H1 (cell line): ENCODE results near the gene KIF25. TPM values are rescaled to one million over a fixed set of nuclear protein-coding genes. Genes with fewer than 3 reads are reported as not detected.

ENCODE experiments used
- CTCF ChIA-PET: fragments of 300-600 bp; sonication (Branson Sonifier 250); formaldehyde crosslinking; loops from one replicate; lab custom pipeline; 2021; ENCODE audit not compliant: partially characterized antibody; lab: Charles Lee
- POLR2A ChIA-PET: fragments of 300-600 bp; sonication (Branson Sonifier 250); formaldehyde crosslinking; loops from one replicate; lab custom pipeline; 2021; ENCODE audit warnings: inconsistent platforms; ENCODE audit not compliant: partially characterized antibody; lab: Charles Lee
- DNase-seq, 2 experiments: peaks; one replicate each; pipeline versions ENCODE4 v3.0.0 to v3.0.0-alpha.2; 2010 to 2022; ENCODE audit warnings: low spot score in 2 of 2, low read depth in 1 of 2, mixed read lengths in 1 of 2
- FAIRE-seq: peaks from 2 replicates; lab custom pipeline; 2011; peaks lifted over from hg19 to GRCh38; lab: Jason Lieb, UNC
- H2AFZ ChIP-seq: 2 replicates; pipeline ENCODE4 v1.8.1; 2012; ENCODE audit warnings: low read length, inconsistent platforms
- H2AK5ac ChIP-seq: 2 replicates; pipeline ENCODE4 v1.6.1; 2013; ENCODE audit warnings: low read depth, low read length
- H2BK120ac ChIP-seq: replicated peaks from 2 replicates; pipeline ENCODE3; 2013; ENCODE audit warnings: low read depth, low read length, inconsistent platforms
- H2BK12ac ChIP-seq: 2 replicates; pipeline ENCODE4 v1.6.1; 2013; ENCODE audit warnings: low read depth, low read length
- H2BK15ac ChIP-seq: 2 replicates; pipeline ENCODE4 v1.6.1; 2013; ENCODE audit warnings: low read length
- H2BK20ac ChIP-seq: 2 replicates; pipeline ENCODE4 v1.6.1; 2013; ENCODE audit warnings: low read length
- H2BK5ac ChIP-seq: 2 replicates; pipeline ENCODE4 v1.6.1; 2013; ENCODE audit warnings: low read depth, low read length
- H3K14ac ChIP-seq: 2 replicates; pipeline ENCODE4 v1.6.1; 2013; ENCODE audit warnings: inconsistent platforms; ENCODE audit not compliant: insufficient read length
- H3K18ac ChIP-seq: 2 replicates; pipeline ENCODE4 v1.6.1; 2013; ENCODE audit warnings: low read length; ENCODE audit errors: extremely low read depth
- H3K23ac ChIP-seq: 2 replicates; pipeline ENCODE4 v1.6.1; 2013; ENCODE audit warnings: inconsistent platforms; ENCODE audit not compliant: insufficient read length
- H3K23me2 ChIP-seq: 2 replicates; pipeline ENCODE4 v1.6.1; 2013; ENCODE audit warnings: low read depth, low read length
- H3K27ac ChIP-seq: 2 replicates; pipeline ENCODE4 v1.6.1; 2011; ENCODE audit warnings: low read depth, low read length, inconsistent platforms
- H3K27me3 ChIP-seq, 4 experiments: replicated peaks in 1 of 4; 1 replicate in 1 of 4; 2 replicates in 3 of 4; pipeline versions ENCODE4 v1.6.1 to v1.8.1; 2011 to 2013; ENCODE audit warnings: low read length in 3 of 4, mild to moderate bottlenecking in 3 of 4, inconsistent platforms in 2 of 4, mixed read lengths in 2 of 4, moderate library complexity in 1 of 4; ENCODE audit not compliant: control insufficient read depth in 3 of 4, insufficient read depth in 3 of 4; ENCODE audit errors: extremely low read depth in 1 of 4
- H3K36me3 ChIP-seq, 4 experiments: 2 replicates each; pipeline versions ENCODE4 v1.6.1 to v1.8.1; 2011 to 2013; ENCODE audit warnings: mild to moderate bottlenecking in 4 of 4, low read length in 3 of 4, moderate library complexity in 2 of 4, control low read depth in 1 of 4, inconsistent platforms in 1 of 4; ENCODE audit not compliant: insufficient read depth in 4 of 4, control insufficient read depth in 2 of 4
- H3K4ac ChIP-seq: replicated peaks from 2 replicates; pipeline ENCODE3; 2013; ENCODE audit warnings: low read length, low read depth, mixed read lengths, inconsistent platforms; ENCODE audit not compliant: insufficient read length
- H3K4me1 ChIP-seq, 4 experiments: replicated peaks in 1 of 4; 1 replicate in 1 of 4; 2 replicates in 3 of 4; pipeline versions ENCODE4 v1.6.1 to v1.8.1; 2011 to 2013; ENCODE audit warnings: low read length in 3 of 4, inconsistent platforms in 2 of 4, mixed read lengths in 1 of 4; ENCODE audit not compliant: insufficient read depth in 4 of 4, control insufficient read depth in 3 of 4
- H3K4me2 ChIP-seq, 2 experiments: 2 replicates each; pipeline versions ENCODE4 v1.6.1 to v1.8.1; 2011 to 2013; ENCODE audit warnings: low read depth in 2 of 2, low read length in 2 of 2, control low read depth in 1 of 2, inconsistent platforms in 1 of 2, mild to moderate bottlenecking in 1 of 2; ENCODE audit not compliant: insufficient read depth in 1 of 2
- H3K4me3 ChIP-seq, 4 experiments: fragments of 200-600, 300-600 bp in 1 of 4; sonication (generic), shearing (Covaris generic), sonication (Bioruptor Twin) in 1 of 4; 2 replicates each; pipeline versions ENCODE4 v1.5.1 to v1.8.1; 2011 to 2016; ENCODE audit warnings: low read length in 4 of 4, low read depth in 3 of 4, control low read depth in 2 of 4, inconsistent platforms in 2 of 4, mild to moderate bottlenecking in 2 of 4, mixed read lengths in 1 of 4, moderate library complexity in 1 of 4; ENCODE audit not compliant: insufficient read depth in 2 of 4; ENCODE audit errors: extremely low read depth in 1 of 4
- H3K56ac ChIP-seq: replicated peaks from 2 replicates; pipeline ENCODE3; 2013; ENCODE audit warnings: low read depth, mild to moderate bottlenecking, mixed read lengths, low read length, inconsistent platforms; ENCODE audit not compliant: insufficient read length
- H3K79me1 ChIP-seq: 2 replicates; pipeline ENCODE4 v1.6.1; 2013; ENCODE audit warnings: low read depth, low read length, control low read depth
- H3K79me2 ChIP-seq, 2 experiments: 2 replicates each; pipeline versions ENCODE4 v1.6.1 to v1.8.1; 2012 to 2013; ENCODE audit warnings: low read length in 2 of 2, mild to moderate bottlenecking in 2 of 2, inconsistent platforms in 1 of 2; ENCODE audit not compliant: insufficient read depth in 2 of 2, control insufficient read depth in 1 of 2
- H3K9ac ChIP-seq, 4 experiments: replicated peaks in 1 of 4; 1 replicate in 1 of 4; 2 replicates in 3 of 4; pipeline versions ENCODE4 v1.6.1 to v1.8.1; 2011 to 2013; ENCODE audit warnings: low read depth in 3 of 4, low read length in 3 of 4, control low read depth in 2 of 4, mild to moderate bottlenecking in 2 of 4, moderate library complexity in 2 of 4, inconsistent platforms in 1 of 4; ENCODE audit errors: extremely low read depth in 1 of 4
- H3K9me3 ChIP-seq, 2 experiments: 2 replicates each; pipeline versions ENCODE4 v1.6.1 to v1.8.1; 2012 to 2013; ENCODE audit warnings: mild to moderate bottlenecking in 2 of 2, moderate library complexity in 2 of 2, control low read depth in 1 of 2, inconsistent platforms in 1 of 2, low read depth in 1 of 2, low read length in 1 of 2, mixed read lengths in 1 of 2; ENCODE audit not compliant: insufficient read depth in 2 of 2
- H4K20me1 ChIP-seq, 2 experiments: replicated peaks in 1 of 2; 2 replicates each; pipeline versions ENCODE3 to v1.8.1; 2011 to 2013; ENCODE audit warnings: inconsistent platforms in 2 of 2, low read length in 2 of 2, mild to moderate bottlenecking in 1 of 2; ENCODE audit not compliant: insufficient read depth in 2 of 2, control insufficient read depth in 1 of 2
- H4K5ac ChIP-seq: 2 replicates; pipeline ENCODE4 v1.6.1; 2013; ENCODE audit warnings: low read length, low read depth, mixed read lengths, inconsistent platforms; ENCODE audit not compliant: insufficient read length
- H4K8ac ChIP-seq: 2 replicates; pipeline ENCODE4 v1.8.0; 2013; ENCODE audit warnings: mild to moderate bottlenecking, moderate library complexity, low read length, inconsistent platforms; ENCODE audit not compliant: insufficient read depth; ENCODE audit errors: extremely low read depth
- H4K91ac ChIP-seq: replicated peaks from 2 replicates; pipeline ENCODE3; 2013; ENCODE audit warnings: low read length, mixed read lengths, inconsistent platforms; ENCODE audit not compliant: insufficient read length
- BRCA1 ChIP-seq: IDR thresholded peaks from 2 replicates; pipeline ENCODE4 v1.6.1; 2012; ENCODE audit warnings: low read depth, low read length, improper control_type of control experiment
- CEBPB ChIP-seq: IDR thresholded peaks from 2 replicates; pipeline ENCODE4 v1.6.1; 2012; ENCODE audit warnings: low read depth, low read length
- CHD2 ChIP-seq: IDR thresholded peaks from 2 replicates; pipeline ENCODE4 v1.6.1; 2012; ENCODE audit warnings: low read length, improper control_type of control experiment
- CTCF ChIP-seq, 3 experiments: IDR thresholded peaks; 1 replicate in 2 of 3; 2 replicates in 1 of 3; pipeline versions ENCODE4 v1.5.1 to v1.6.1; 2011; ENCODE audit warnings: low read length in 3 of 3, mild to moderate bottlenecking in 3 of 3, inconsistent platforms in 2 of 3, low read depth in 1 of 3, moderate library complexity in 1 of 3; ENCODE audit not compliant: insufficient read depth in 1 of 3; ENCODE audit errors: control extremely low read depth in 1 of 3
- EP300 ChIP-seq, 2 experiments: IDR thresholded peaks; 1 replicate in 1 of 2; 2 replicates in 1 of 2; pipeline ENCODE4 v1.6.1; 2011 to 2012; ENCODE audit warnings: low read depth in 2 of 2, low read length in 2 of 2, mild to moderate bottlenecking in 2 of 2, borderline replicate concordance in 1 of 2, inconsistent platforms in 1 of 2, moderate library complexity in 1 of 2
- HDAC6 ChIP-seq: IDR thresholded peaks from one replicate; pipeline ENCODE4 v1.7.1; 2012; ENCODE audit warnings: low read depth, mild to moderate bottlenecking, inconsistent platforms, low read length, moderate library complexity
- JUND ChIP-seq: IDR thresholded peaks from 2 replicates; pipeline ENCODE4 v1.6.1; 2011; ENCODE audit warnings: mild to moderate bottlenecking, improper control_type of control experiment, low read length
- POU5F1 ChIP-seq: IDR thresholded peaks from 2 replicates; pipeline ENCODE4 v1.6.1; 2011; ENCODE audit warnings: low read depth, mild to moderate bottlenecking, low read length, moderate library complexity
- TBP ChIP-seq: IDR thresholded peaks from 2 replicates; pipeline ENCODE4 v1.6.1; 2011; ENCODE audit warnings: low read depth, low read length, improper control_type of control experiment
- TEAD4 ChIP-seq: IDR thresholded peaks from 2 replicates; pipeline ENCODE4 v1.6.1; 2012; ENCODE audit warnings: low read depth, low read length, inconsistent platforms, mixed read lengths
- WGBS, 2 experiments: shearing (Covaris generic) in 1 of 2; methylation state at CpG; one replicate each; pipeline versions ENCODE4 v1.1.6 to v1.1.7; 2013 to 2015; ENCODE audit warnings: low lambda C conversion rate in 2 of 2, mixed read lengths in 2 of 2, inconsistent platforms in 1 of 2, low coverage in 1 of 2, missing lambda C conversion rate in 1 of 2; ENCODE audit not compliant: insufficient replicate concordance in 2 of 2, insufficient coverage in 1 of 2, insufficient read length in 1 of 2; ENCODE audit errors: extremely low coverage in 1 of 2, missing lambda C conversion rate in 1 of 2; 5-methylcytosine and 5-hydroxymethylcytosine counted together
- polyA plus RNA-seq, 7 experiments: library from polyadenylated mRNA; depleted of rRNA in 3 of 7; stranded (reverse) in 5 of 7; unstranded in 2 of 7; fragments of >200 nt in 5 of 7; fragments of 200-250 nt in 2 of 7; gene quantifications; 1 replicate in 5 of 7; 2 replicates in 1 of 7; 4 replicates in 1 of 7; pipeline versions ENCODE4 v1.2.1 to v1.2.3, GENCODE V29; 2011 to 2013; ENCODE audit warnings: missing spikeins in 2 of 7, mixed read lengths in 2 of 7
- total RNA-seq: library from RNA; stranded (reverse); fragmentation: NEBNext Ultra II Directional; extraction: Animal tissue kit (Norgen Biotek cat#: 25700); gene quantifications from 2 replicates; pipeline ENCODE4 v1.2.1, GENCODE V29; 2021

The KIF25 gene
- total and polyA plus RNA-seq, 2 of the 8 experiments (the other 6 are each of a cell fraction or from before 2014, with no cell fraction given) = 1.5 to 2.0 TPM

GRCh38 chr6:168016721-168017525 lies 19.5 kb downstream of the KIF25 start:
- Histone ChIP-seq H2AFZ (no peak overlapping the region), H3K4me1 (peaks cover 0 to 7% (median 2%) of the 10 kb centered on the region in 4 experiments; a peak in 3 of 7 replicates), H3K23me2 (peaks cover 2% of the 10 kb centered on the region), H4K91ac (no peak overlapping the region), H3K9ac (no peak overlapping the region), H3K79me1 (no peaks in the 10 kb centered on the region), H3K27ac (no peak overlapping the region), H3K18ac (no peak overlapping the region), H3K14ac (no peak overlapping the region), H2BK120ac (no peak overlapping the region), H3K4me2 (peak overlapping the region in 1 of 2 experiments; percentile 39; a peak in 1 of 4 replicates), H3K56ac (no peak overlapping the region), H3K79me2 (no peaks in the 10 kb centered on the region), H4K8ac (no peak overlapping the region), H3K27me3 (no peaks in the 10 kb centered on the region), H2BK20ac (no peak overlapping the region), H3K36me3 (no peaks in the 10 kb centered on the region), H2AK5ac (0 out of 2 replicates have a peak overlapping the region, but pooled peaks have one; percentile 41), H3K9me3 (peaks cover 4 to 5% of the 10 kb centered on the region in 2 experiments; a peak in 2 of 4 replicates), H2BK15ac (no peak overlapping the region), H3K4me3 (no peak overlapping the region), H3K23ac (no peak overlapping the region), H2BK5ac (no peak overlapping the region), H4K20me1 (no peaks in the 10 kb centered on the region), H2BK12ac (peak overlapping the region; percentile 68; the same call in 1 of the 2 replicates), H4K5ac (no peak overlapping the region), H3K4ac (no peak overlapping the region)
- CTCF ChIA-PET = interaction anchor here (0.7 to 0.9 kb wide), 3 partner anchors 10 to 32 kb away, joined by 3 to 4 read pairs (median 3); no protein-coding TSS in a partner anchor
- POLR2A ChIA-PET = interaction anchor here (1.0 kb wide), 1 partner anchor 12 kb away, joined by 3 read pairs; no protein-coding TSS in a partner anchor
- DNase-seq = peak in 1 of 2 experiments; percentile 48
- WGBS, 2 experiments = 79% methylated on average over 18 of the region's 18 CpGs; no CpG with 5 or more reads in 1 of the 2 experiments
- no peak for FAIRE-seq
- TF ChIP-seq BRCA1 (no peak), POU5F1 (no peak), EP300 (IDR thresholded peaks at IDR 0.05; ENCODE audit: borderline replicate concordance in 1 of 2, low read depth in 2 of 2, low read length in 2 of 2) (no peak), TEAD4 (no peak), CEBPB (no peak), TBP (no peak), CHD2 (no peak), JUND (no peak), HDAC6 (no peak), CTCF (IDR thresholded peaks at IDR 0.05; ENCODE audit: control extremely low read depth in 1 of 3, insufficient read depth in 1 of 3, low read depth in 1 of 3, low read length in 3 of 3) (no peak)
